NCI-H526 (cell line): Measurements from ENCODE around the gene SETBP1.
"Not testable (repeated sequence)": the region's sequence is repeated elsewhere in the genome, so short reads cannot be mapped to it uniquely, and the experiment has no call there.

ENCODE experiments used
- DNase-seq, 2 experiments: peaks; one replicate each; lab custom pipeline; 2025; lab: John Stamatoyannopoulos, UW

The SETBP1 gene

GRCh38 chr18:44791520-44791919 is 110.8 kb downstream of the SETBP1 start:
- no peak for DNase-seq

GRCh38 chr18:44792456-44793061 is 111.9 kb downstream of the SETBP1 start:
- DNase-seq: no peak

GRCh38 chr18:44793194-44793593 is 112.5 kb downstream of the SETBP1 start:
- DNase-seq: no peak

- no peak for DNase-seq
Observed at GRCh38 chr18:44793685-44794084, 113.0 kb downstream of the SETBP1 start.

GRCh38 chr18:44795241-44795640 is 114.6 kb downstream of the SETBP1 start:
- no peak for DNase-seq

GRCh38 chr18:44796429-44797428 is 116.0 kb downstream of the SETBP1 start:
- DNase-seq: peak in 1 of 2 experiments; percentile 30

GRCh38 chr18:44798433-44799048 is 117.9 kb downstream of the SETBP1 start:
- no peak for DNase-seq

GRCh38 chr18:44799382-44799906 is 118.8 kb downstream of the SETBP1 start:
- no peak for DNase-seq

- DNase-seq: no peak
Observed at GRCh38 chr18:44799907-44800421, 119.3 kb downstream of the SETBP1 start.

GRCh38 chr18:44800766-44801165 is 120.1 kb downstream of the SETBP1 start:
- not testable (repeated sequence) for DNase-seq

GRCh38 chr18:44801781-44802180 is 121.1 kb downstream of the SETBP1 start:
- no peak for DNase-seq

GRCh38 chr18:44802508-44802907 is 121.8 kb downstream of the SETBP1 start:
- no peak for DNase-seq

GRCh38 chr18:44803019-44803650 is 122.4 kb downstream of the SETBP1 start:
- DNase-seq: no peak

- DNase-seq: no peak
Observed at GRCh38 chr18:44804033-44804432, 123.3 kb downstream of the SETBP1 start.

- DNase-seq: no peak
Observed at GRCh38 chr18:44805176-44805575, 124.5 kb downstream of the SETBP1 start.

- no peak for DNase-seq
Observed at GRCh38 chr18:44805643-44806042, 125.0 kb downstream of the SETBP1 start.

GRCh38 chr18:44807766-44808165 is 127.1 kb downstream of the SETBP1 start:
- no peak for DNase-seq

GRCh38 chr18:44811572-44812125 is 131.0 kb downstream of the SETBP1 start:
- no peak for DNase-seq

GRCh38 chr18:44812426-44812825 is 131.7 kb downstream of the SETBP1 start:
- no peak for DNase-seq

GRCh38 chr18:44813586-44813985 is 132.9 kb downstream of the SETBP1 start:
- DNase-seq: no peak

GRCh38 chr18:44815108-44815507 is 134.4 kb downstream of the SETBP1 start:
- DNase-seq: no peak
